KG1 (cell line): ENCODE data around the gene BICC1.
"Not testable (repeated sequence)": the region's sequence is repeated elsewhere in the genome, so short reads cannot be mapped to it uniquely, and the experiment has no call there.

Source experiments
- DNase-seq: peaks from one replicate; lab custom pipeline; 2025; lab: John Stamatoyannopoulos, UW

The BICC1 gene

DNA sequence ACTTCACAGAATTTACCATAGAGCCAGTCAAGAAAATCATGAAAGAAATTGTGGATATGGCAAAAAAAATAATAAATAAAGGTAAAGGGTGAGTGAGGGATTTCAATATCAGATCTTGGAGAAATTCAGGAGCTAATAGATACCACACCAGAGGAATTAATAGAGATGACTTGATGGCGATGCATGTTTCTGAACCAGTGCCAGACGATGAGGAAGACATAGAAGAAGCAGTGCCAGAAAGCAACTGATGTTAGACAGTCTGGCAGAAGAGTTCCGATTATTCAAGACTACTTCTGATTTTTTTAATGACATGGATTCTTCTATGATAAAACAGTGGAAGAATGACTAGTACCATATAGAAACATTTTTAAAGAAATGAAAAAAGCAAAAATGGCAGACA, 314.7 kb downstream of the BICC1 start:
- no peak for DNase-seq

DNA sequence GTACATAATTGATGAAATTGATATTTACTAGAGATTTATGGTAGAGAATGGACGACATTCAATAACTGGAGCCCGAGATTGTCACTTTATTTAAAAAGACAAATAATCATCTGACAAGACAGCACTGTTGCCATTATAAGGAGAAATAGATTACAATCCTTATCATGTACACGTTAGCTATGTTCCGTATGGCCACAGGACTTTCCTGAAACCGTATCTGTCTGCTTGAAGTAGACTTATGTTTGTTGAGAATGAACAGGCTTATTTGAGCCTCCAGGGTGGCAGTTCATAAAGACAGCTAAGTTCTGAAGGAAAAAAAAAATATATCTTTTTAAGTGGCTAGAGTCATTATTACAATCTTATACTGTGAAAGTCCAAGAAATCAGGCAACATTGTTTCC, 317.2 kb downstream of the BICC1 start:
- DNase-seq: no peak

DNA sequence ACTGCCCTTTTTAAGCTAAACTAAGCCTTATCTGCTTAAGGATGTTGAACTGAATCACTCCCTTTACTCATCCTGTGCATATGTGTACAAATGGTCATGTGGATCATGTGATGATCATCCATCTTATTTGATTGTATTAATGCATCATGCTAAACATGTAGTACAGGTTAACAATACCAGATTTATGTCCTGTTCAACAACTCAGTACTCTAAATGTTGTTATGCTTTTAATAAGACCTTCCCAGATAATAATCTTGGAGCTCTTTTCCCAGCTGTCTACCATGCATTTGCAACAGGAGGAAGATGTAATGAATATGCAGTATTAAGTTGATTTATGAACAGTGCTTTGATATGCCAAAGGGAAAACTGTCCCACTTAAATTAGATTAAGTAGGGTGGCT, 318.0 kb downstream of the BICC1 start:
- no peak for DNase-seq

DNA sequence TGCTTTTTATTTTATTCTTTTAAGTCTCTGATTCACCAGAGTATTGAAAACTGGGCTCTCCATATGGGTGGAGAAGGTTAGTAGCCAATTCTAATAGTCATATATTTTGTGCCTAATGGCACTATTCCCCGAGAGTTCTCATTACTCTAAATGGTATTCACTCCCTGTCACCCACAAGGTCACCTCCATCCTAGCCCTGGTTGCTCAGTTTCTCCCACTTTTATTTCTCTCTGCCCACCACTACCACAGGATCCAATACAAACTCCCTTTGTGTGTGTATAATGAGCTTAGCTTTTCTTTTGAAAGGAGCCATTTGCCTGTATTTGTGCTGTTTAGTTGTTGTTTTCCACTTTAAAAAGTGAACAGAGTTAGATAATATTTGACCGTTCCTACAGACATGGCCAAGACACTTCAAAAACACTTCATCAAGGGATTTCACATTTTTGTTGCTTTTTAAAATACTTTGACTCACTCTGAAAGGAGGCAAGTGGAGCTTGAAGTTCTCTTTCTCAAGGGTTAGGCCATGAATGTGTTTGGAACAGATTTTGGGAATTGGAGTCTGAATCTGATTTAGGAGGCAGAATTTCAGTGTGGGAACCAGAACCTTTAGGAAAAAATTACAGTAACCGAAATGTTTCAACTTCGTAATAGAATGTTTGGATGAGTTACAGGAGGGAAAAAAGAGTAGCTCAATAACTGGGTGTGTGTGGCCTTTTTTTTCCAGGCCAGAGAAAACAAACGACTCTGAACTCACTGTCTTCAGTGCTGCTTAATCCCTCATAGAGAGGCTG, 321.3 kb downstream of the BICC1 start:
- no peak for DNase-seq

DNA sequence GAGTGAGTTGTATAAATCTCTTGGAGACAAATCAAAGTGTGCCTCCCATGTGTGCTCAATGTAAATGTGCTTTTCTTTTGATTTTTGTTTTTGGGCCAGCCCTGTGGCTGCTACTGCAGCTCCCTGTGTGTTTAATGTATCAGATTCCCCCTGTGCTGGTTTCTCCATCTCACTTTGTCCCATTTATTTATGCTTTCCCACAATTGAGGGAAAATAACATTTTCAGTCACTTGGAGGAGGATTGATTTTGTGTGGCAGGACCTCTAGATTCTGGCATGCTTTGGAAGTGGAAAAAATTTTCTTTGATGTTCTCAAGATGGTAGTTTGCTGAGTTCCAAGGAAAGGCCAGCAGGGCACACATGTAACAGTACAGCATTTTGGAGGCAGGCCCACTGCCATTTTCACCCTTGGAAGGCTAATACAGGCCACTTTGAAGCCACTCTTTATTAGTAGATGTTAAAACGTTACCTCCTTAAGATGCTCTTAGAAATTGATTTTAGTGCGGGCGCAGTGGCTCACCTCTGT, 323.6 kb downstream of the BICC1 start:
- DNase-seq: no peak

DNA sequence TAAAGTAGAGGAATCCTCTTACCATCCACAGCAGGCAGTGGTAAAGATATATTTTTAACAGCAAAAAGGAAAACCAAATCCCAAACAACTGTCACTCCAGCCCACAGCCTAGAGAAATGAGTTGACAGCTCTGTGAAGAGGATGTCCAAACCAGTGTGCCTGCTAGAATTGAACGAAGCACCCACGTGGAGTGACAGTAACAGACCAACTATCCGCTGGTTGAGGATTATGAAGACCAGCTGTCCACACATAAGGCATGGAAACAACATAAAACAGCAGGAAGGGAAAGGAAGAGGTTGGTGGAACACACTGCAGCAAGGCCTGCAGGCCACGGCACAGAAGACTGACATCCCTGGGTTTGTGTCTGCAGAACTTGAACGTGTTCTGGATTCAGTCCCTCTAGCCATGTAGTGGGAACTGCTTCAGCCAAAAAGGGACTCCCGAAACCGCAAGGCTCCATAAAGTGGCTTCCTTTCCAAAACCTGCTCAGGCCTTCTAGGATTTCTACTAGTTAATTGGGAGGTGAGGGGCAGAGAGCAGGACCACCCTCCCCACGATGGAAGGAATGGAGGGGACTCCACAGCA, 324.4 kb downstream of the BICC1 start:
- DNase-seq: no peak

DNA sequence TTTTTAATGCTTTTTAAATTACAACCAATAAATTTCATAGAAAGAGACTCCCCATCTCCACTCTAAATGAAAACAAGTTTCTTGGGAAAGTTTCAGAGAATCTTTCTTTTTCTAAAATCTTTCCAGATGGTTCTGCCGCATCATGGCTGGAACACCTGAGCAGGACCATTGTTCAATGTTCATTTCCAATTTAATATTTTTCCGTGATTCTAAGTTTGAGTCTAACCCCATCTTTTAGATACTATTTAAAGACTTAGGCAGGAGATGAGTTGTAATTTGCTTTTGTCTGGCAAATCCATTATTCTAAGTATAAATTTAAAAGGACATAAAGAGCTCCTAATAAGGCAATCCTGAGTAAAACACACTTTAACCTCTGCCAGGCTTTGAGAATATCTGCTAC, 325.2 kb downstream of the BICC1 start:
- no peak for DNase-seq

DNA sequence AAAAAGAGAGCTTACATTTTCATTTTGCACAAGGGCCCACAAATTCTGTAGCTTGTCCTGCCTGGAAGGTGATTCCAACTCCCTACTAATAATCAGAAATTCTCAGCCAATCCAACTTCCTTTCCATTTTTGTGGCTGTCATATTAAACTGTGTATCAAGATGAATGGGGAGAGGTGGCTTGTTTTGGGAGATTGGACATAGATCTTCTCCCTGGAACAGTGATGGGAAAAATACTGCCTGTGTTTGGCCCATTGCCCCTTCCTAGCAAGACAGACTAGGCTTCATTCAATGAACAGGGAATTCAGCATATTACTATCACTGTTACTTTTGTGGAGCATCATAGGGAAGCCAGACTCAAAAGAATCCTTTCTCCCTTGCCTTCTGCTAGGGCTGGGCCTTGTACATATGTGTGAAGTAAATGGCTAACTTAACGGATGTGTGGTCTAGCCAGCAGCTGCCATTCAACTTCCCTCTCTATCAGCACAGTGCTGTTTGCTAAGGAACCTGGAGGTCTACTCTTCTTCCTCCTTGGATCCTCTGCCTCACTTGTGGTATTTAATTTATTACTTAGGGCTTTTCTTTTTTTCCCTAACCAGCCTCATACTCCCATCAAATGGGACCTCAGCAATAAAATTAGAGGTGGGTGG, 326.0 kb downstream of the BICC1 start:
- no peak for DNase-seq

DNA sequence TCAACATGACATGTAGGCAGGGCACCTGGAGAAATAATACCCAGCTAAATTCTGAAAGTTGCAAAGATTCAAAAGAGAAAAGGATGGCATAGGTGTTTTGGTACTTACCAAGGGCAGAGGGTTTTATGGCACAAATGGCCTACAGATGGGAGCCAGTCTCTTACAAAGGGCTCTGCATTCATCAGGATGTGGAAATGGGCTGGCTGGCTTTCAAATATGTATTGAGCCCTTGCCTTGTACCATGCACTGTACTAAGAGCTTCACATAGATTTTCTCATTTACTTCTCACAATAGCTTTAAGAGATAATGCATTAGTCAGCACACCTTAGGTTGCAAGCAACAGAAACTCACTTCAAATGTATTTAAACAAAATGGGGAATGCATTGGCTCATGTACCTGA, 327.1 kb downstream of the BICC1 start:
- no peak for DNase-seq

DNA sequence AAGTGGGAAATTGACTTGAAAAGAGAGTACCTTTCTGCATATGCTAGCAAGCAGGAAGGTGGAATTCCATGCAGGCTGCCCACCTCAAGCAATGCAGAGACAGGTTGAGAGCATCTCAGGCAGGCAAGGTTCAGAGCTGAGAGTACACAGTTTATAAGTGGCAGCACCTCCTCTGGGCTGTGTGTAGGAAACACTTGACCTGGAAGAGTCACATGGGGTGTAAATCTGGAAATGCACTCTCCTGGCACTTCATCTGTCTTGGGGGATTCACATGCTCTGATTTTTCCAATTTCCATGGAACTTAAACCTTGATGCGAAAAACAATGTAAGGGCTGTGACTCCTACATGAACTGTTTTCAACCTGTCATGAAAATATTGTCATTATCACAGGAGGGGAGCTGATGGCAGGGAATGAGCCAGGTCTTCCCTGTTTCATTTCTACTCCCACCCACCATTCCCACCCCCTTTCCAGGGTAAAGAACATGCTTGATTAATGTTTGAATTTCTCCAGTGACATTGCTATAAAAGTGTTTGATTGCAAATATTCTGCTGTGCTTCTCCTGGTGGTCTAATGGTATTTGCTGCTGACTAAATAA, 328.3 kb downstream of the BICC1 start:
- no peak for DNase-seq

DNA sequence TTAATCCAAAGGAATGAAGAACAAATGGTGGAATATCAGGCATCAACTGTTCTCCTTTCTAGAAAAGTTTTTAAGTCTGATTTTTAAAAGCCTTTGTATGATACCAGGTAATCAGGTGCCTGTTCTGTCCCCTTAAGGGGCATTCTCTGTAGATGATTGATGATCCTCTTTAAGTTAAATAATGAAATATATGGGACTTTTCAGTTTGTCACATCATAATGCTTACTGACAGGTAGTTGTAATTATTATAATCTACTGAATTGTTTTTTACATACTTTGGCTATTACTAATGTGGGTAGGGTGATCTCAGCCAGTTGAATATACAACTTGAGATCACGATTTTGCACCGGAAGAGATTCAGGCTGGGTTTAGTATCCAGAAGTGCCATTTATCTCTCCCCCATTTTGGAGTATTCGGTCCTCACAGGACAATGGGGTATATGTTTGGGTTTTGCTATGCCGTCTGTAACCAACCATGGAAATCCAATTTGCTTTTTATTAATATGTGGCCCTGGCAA, 330.2 kb downstream of the BICC1 start:
- DNase-seq: no peak

DNA sequence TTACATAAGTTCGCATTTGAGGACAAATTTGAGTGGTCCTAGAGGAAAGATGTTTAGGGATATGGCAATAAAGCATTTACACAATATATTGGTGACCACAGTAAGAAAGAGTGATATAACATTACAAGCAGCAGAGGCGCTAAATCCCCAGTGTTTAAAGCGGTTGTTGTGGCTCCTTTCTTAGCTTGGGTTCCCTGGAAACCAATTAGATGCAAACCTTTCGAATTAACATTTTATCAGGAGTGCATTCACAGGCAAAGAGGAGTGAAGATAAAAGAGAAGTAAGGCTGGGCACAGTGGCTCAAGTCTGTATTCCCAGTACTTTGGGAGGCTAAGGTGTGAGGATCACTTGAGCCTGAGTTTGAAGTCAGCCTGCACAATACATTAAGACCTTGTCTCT, 331.1 kb downstream of the BICC1 start:
- no peak for DNase-seq

DNA sequence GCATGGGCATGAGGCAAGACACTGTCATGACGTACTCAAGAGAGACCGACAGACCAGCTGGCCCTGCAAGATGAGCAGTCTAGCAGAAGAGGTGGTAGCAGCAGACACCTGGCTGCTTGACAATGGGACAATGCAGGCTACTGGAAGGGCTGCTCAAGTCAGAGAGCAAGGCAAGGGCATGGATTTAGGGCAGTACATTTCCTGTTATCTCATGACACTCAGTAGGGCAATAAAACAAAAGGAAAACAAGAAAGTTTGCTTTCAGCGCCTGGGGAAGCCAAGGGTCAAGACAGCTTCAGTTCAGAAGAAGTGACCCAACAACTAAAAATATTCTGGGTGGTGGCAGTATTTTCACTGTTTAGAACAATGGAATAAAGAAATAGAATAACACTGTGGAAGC, 332.0 kb downstream of the BICC1 start:
- no peak for DNase-seq

DNA sequence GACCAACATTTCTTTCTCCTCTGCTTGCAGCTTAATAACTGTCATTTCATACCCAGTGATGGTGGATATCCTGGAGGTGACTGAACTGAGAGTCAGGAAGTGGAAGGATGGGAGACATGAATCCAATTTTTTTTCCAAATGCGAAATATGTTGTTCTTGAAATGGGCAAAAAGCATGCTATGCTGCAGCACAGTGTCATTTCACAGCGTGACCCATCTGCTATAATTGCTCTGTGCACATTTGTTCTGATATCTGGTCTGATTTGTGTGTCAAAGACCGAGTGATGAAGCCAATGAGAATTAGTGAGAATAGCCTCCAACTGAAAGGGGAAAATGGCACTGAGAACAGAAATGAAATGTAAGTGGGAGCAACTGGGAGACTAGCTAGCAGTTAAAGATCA, 334.2 kb downstream of the BICC1 start:
- DNase-seq: no peak

DNA sequence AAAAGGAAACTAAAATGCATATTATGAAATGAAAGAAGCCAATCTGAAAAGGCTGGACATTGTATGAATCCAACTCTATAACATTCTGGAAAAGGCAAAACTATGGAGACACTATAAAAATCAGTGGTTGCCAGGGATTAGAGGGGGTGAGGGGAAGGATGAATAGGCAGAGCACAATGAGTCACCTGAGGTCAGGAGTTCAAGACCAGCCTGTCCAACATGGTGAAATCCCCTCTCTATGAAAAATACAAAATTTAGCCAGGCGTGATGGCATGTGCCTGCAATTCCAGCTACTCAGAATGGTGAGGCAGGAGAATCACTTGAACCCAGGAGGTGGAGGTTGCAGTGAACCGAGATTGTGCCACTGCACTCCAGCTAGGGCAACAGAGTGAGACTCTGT, 338.9 kb downstream of the BICC1 start:
- DNase-seq: no peak

DNA sequence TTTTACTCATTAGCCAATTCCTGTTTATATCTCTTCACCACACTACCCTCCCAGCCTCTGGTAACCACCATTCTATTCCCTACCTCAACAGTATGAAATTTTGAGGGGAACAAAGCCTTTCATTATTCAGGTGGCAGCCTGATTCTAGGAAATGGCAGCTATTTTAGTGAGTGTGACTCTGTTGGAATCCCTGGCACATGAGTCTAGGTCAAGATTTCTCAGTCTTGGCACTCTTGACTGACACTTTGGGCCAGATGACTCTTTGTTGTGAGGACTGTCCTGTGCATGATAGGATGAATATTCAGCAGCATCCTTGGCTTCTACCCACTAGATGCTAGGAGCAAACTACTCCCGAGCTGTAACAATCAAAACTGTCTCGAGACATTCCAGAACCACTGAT, 341.0 kb downstream of the BICC1 start:
- no peak for DNase-seq

DNA sequence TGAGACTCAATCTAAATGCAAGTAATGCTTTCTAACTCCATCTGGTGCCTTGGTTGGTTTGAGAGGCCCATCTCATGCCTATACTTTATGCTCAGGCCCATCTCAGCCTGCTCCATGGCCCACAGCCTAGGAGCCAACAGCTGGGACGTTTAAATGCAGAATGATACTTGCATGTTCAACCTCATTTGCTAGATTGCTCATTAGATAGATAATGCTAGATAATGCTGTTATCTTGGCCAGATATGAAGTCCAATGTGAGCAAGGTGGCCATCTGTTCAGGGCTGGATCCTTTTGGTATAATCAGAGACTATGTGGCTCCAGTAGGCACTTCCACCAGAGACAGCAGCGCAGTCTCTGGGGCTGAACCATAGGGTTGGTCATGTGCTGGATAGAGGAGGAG, 342.1 kb downstream of the BICC1 start:
- DNase-seq: no peak

DNA sequence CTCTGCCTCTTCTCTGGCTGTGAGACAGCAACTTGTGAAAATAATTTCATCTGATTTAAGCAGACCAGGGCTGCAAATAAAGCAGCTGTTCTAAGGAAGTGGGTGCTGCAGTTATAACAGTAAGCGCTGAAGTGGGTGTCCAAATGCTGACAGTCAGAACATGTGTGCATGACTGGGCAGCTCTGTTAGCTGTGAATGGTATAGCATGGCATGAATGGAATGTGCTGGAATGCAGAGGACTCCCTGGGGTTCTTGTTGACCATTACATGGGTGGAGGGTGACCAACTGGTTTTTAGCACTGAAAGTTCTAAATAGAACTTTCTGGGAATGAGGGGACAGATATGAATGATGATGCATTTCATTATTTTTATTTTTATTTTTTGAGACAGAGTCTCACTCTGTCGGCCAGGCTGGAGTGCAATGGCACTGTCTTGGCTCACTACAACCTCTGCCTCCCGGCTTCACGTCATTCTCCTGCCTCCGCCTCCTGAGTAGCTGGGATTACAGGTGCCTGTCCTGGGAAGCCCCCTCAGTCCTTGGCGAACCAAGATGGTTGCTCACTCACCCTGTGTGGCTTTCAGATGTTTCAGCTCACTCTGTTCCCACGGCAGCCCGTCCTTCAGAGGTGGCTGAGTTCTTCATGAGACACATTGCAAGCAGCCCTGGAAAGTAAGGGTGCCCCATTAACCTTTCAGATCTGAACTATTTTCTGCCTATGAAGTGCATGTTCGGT, 344.0 kb downstream of the BICC1 start:
- DNase-seq: no peak

DNA sequence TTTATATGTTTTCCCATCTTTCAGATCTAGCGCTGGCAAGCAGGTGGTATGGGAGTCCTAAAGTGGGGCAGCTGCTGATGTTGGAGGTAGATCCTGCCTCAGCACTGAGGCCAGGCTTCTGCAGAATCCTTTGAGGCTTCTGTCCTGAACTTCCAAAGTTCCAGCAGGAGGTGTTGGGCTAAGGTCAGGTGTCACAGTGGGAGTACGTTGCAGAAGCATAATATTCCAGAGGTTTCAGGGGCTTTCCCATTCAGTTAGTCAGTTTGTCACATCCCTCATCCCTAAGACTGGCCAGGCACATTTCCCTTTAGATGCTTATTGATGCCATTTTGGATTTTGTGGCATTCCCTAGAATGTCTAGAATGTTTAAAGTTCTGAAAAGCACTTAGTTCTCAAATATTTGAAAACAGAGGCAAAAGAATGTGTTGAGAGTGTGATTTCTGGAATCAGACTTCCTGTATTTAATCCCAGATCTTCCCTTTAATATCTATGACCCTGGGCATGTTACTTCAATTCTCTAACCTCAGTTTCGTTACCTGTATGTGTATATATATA, 344.7 kb downstream of the BICC1 start:
- no peak for DNase-seq

DNA sequence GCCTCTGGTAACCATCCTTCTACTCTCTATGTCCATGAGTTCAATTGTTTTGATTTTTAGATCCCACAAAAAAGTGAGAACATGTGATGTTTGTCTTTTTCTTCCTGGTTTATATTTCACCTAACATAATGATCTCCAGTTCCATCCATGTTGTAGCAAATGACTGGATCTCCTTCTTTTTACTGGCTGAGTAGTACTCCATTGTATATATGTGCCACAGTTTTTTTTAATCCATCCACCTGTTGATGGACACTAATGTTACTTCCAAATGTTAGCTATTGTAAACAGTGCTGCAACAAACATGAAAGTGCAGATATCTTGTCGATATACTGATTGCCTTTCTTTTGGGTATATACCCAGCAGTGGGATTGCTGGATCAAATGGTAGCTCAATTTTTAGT, 345.5 kb downstream of the BICC1 start:
- DNase-seq: not testable (repeated sequence)

DNA sequence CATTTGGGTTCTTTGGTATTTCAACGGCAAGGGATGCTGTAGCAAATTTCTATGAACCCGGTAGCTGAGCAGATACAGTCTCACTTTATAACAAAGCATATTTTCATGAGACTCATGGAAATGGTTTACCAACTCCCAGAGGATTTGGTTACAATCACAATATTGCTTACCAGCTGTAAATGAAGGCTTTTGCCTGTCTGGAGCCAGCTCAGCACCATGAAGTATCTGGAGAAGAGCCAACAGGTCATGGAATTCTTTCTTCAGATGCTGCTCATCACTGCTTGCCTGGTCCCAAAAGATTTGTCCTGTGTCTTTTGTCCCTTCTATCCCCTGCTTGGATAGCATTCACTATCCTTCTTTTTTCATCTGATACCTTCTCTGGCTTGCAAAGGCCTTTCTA, 346.9 kb downstream of the BICC1 start:
- no peak for DNase-seq

DNA sequence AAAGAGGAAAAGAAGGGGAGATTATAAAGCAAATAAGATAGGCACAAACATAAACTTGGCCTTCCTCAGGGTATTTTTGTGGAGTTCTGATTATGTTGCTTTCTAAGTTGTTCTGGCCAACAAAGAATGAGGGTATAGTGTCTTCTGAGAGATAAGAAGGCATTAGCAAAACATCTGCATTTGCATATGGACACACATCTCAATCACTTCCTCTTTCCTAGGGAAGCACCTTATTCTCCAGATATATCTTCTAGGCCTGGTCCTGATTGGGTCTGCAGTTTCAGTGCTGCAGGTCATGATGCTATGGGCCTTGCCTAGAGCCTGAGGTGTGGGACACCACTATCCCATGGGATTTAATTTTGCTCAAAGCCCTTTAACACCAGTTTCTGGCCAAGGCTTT, 355.0 kb downstream of the BICC1 start:
- no peak for DNase-seq
